ENCODE results near the gene OGFRL1.
"Not testable (repeated sequence)": the region's sequence is repeated elsewhere in the genome, so short reads cannot be mapped to it uniquely, and the experiment has no call there.

The OGFRL1 gene

GRCh38 chr6:71288228-71289038 is at the start of gene OGFRL1:
TSS of gene OGFRL1 (plus strand) at chr6:71288811. CDS start at chr6:71288937, 126 bp downstream.
- DNase-seq (ENCODE audit: low spot score) = peak; percentile 97

GRCh38 chr6:71239694-71240093 is 48.9 kb upstream of the OGFRL1 start:
- no peak for DNase-seq (ENCODE audit: low spot score)

GRCh38 chr6:71245265-71246049 is 43.2 kb upstream of the OGFRL1 start:
- no peak for DNase-seq (ENCODE audit: low spot score)

GRCh38 chr6:71246596-71246995 is 42.0 kb upstream of the OGFRL1 start:
- DNase-seq (ENCODE audit: low spot score) = no peak

GRCh38 chr6:71248306-71248765 is 40.3 kb upstream of the OGFRL1 start:
- peak; percentile 29 for DNase-seq (ENCODE audit: low spot score)

GRCh38 chr6:71248878-71249544 is 39.6 kb upstream of the OGFRL1 start:
- no peak for DNase-seq (ENCODE audit: low spot score)

- DNase-seq (ENCODE audit: low spot score) = peak; percentile 72
Observed at GRCh38 chr6:71250099-71250602, 38.5 kb upstream of the OGFRL1 start.

GRCh38 chr6:71252410-71252809 is 36.2 kb upstream of the OGFRL1 start:
- DNase-seq (ENCODE audit: low spot score) = no peak

- no peak for DNase-seq (ENCODE audit: low spot score)
Observed at GRCh38 chr6:71252960-71253359, 35.7 kb upstream of the OGFRL1 start.

GRCh38 chr6:71254323-71254722 is 34.3 kb upstream of the OGFRL1 start:
- DNase-seq (ENCODE audit: low spot score) = no peak

GRCh38 chr6:71258078-71258866 is 30.3 kb upstream of the OGFRL1 start:
- DNase-seq (ENCODE audit: low spot score) = peak; percentile 53

GRCh38 chr6:71259888-71260604 is 28.6 kb upstream of the OGFRL1 start:
- DNase-seq (ENCODE audit: low spot score) = no peak

- peak; percentile 45 for DNase-seq (ENCODE audit: low spot score)
Observed at GRCh38 chr6:71262914-71263313, 25.7 kb upstream of the OGFRL1 start.

GRCh38 chr6:71266392-71266791 is 22.2 kb upstream of the OGFRL1 start:
- not testable (repeated sequence) for DNase-seq (ENCODE audit: low spot score)

- DNase-seq (ENCODE audit: low spot score) = no peak
Observed at GRCh38 chr6:71268735-71269437, 19.7 kb upstream of the OGFRL1 start.

GRCh38 chr6:71277926-71278600 is 10.5 kb upstream of the OGFRL1 start:
- no peak for DNase-seq (ENCODE audit: low spot score)

- DNase-seq (ENCODE audit: low spot score) = no peak
Observed at GRCh38 chr6:71279321-71279720, 9.3 kb upstream of the OGFRL1 start.

- no peak for DNase-seq (ENCODE audit: low spot score)
Observed at GRCh38 chr6:71279740-71280139, 8.9 kb upstream of the OGFRL1 start.

- DNase-seq (ENCODE audit: low spot score) = no peak
Observed at GRCh38 chr6:71280701-71281100, 7.9 kb upstream of the OGFRL1 start.

GRCh38 chr6:71284785-71285184 is 3.8 kb upstream of the OGFRL1 start:
- DNase-seq (ENCODE audit: low spot score) = no peak

All from AG20443 (cell line).